Measurements from ENCODE around the gene FFAR2. TPM values are rescaled to one million over a fixed set of nuclear protein-coding genes. Genes with fewer than 3 reads are reported as not detected.

FFAR2 gene
- total and polyA plus RNA-seq, 2 donors (not counting 3 experiments of a cell fraction or from before 2014, with no cell fraction given), result not detected

- FAIRE-seq (no peak), DNase-seq (ENCODE audit: low read depth, low spot score) (no peak)
- no peak overlapping the region for H3K4me3 ChIP-seq (replicated peaks in 1 of 3; ENCODE audit: insufficient read depth in 1 of 3, low read depth in 1 of 3, low read length in 3 of 3)
- H3K9ac ChIP-seq (replicated peaks; ENCODE audit: extremely low read depth, insufficient read depth, low read length), result no peak overlapping the region
- no peak overlapping the region for H3K4me2 ChIP-seq (ENCODE audit: insufficient read depth, low read length)
- no peaks in the 10 kb centered on the region for H3K4me1 ChIP-seq (ENCODE audit: control insufficient read depth, extremely low read depth, insufficient read depth, low read length)
- H3K9me1 ChIP-seq (replicated peaks; ENCODE audit: control insufficient read depth, extremely low read depth, insufficient read depth, low read length), result no peaks in the 10 kb centered on the region
- dilution Hi-C loops (cut with MboI; ENCODE audit: extremely low pct_ligation_motif_present, low sequenced_read_pairs) (no loop called here), intact Hi-C loops (cut with micrococcal nuclease) (no loop called here)
- ChIA-PET POLR2A (no interaction called here), CTCF (no interaction called here)
- TF ChIP-seq, protein P1, sequence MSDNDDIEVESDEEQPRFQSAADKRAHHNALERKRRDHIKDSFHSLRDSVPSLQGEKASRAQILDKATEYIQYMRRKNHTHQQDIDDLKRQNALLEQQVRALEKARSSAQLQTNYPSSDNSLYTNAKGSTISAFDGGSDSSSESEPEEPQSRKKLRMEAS (IDR thresholded peaks at IDR 0.05; ENCODE audit: insufficient read depth, insufficient read length), result no peak
- TF ChIP-seq GATA2 (IDR thresholded peaks at IDR 0.05; ENCODE audit: insufficient read depth, insufficient read length, low read depth, low read length) (no peak), POLR2A (IDR thresholded peaks at IDR 0.05; ENCODE audit: low read depth, low read length) (no peak), JUN (IDR thresholded peaks at IDR 0.05; ENCODE audit: borderline replicate concordance, insufficient read depth, insufficient read length, low read depth) (no peak), MYC (IDR thresholded peaks at IDR 0.05; ENCODE audit: low read depth, low read length) (no peak), EZH2 (IDR thresholded peaks at IDR 0.05; ENCODE audit: borderline replicate concordance, low read depth, low read length, severe bottlenecking) (no peak), POLR2AphosphoS5 (IDR thresholded peaks at IDR 0.05; ENCODE audit: insufficient read depth, low read depth, low read length) (no peak), FOS (IDR thresholded peaks at IDR 0.05; ENCODE audit: borderline replicate concordance, insufficient read depth, low read length) (no peak)
- TF ChIP-seq, protein P2, sequence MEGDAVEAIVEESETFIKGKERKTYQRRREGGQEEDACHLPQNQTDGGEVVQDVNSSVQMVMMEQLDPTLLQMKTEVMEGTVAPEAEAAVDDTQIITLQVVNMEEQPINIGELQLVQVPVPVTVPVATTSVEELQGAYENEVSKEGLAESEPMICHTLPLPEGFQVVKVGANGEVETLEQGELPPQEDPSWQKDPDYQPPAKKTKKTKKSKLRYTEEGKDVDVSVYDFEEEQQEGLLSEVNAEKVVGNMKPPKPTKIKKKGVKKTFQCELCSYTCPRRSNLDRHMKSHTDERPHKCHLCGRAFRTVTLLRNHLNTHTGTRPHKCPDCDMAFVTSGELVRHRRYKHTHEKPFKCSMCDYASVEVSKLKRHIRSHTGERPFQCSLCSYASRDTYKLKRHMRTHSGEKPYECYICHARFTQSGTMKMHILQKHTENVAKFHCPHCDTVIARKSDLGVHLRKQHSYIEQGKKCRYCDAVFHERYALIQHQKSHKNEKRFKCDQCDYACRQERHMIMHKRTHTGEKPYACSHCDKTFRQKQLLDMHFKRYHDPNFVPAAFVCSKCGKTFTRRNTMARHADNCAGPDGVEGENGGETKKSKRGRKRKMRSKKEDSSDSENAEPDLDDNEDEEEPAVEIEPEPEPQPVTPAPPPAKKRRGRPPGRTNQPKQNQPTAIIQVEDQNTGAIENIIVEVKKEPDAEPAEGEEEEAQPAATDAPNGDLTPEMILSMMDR (IDR thresholded peaks at IDR 0.05; ENCODE audit: extremely low read depth in 1 of 2, insufficient read depth in 1 of 2, low read depth in 1 of 2, low read length in 2 of 2), result no peak
- no peak overlapping the region for H2AFZ ChIP-seq (ENCODE audit: low read depth, low read length)
- H4K20me1 ChIP-seq (replicated peaks; ENCODE audit: control insufficient read depth, extremely low read depth, insufficient read depth, low read length), result no peaks in the 10 kb centered on the region
- no peak overlapping the region for H3K27ac ChIP-seq (ENCODE audit: insufficient read depth, low read depth, low read length)
- no TSS peak for BruUV-seq (replicated peaks)
- no peaks in the 10 kb centered on the region for H3K9me3 ChIP-seq (replicated peaks; ENCODE audit: control insufficient read depth, insufficient read depth, low read length)
- H3K79me2 ChIP-seq (ENCODE audit: control insufficient read depth, insufficient read depth, low read length), result no peaks in the 10 kb centered on the region
- no peaks in the 10 kb centered on the region for H3K27me3 ChIP-seq (ENCODE audit: control insufficient read depth in 2 of 2, insufficient read depth in 2 of 2, low read length in 2 of 2)
- no peaks in the 10 kb centered on the region for H3K36me3 ChIP-seq (ENCODE audit: control insufficient read depth in 2 of 2, extremely low read depth in 1 of 2, insufficient read depth in 2 of 2, low read length in 2 of 2)
Measured at GRCh38 chr19:35427187-35427586, 20.9 kb upstream of the FFAR2 start.
